Liver (tissue), 3 donors: ENCODE measurements around the gene NBPF26.
"Not testable (repeated sequence)": the region's sequence is repeated elsewhere in the genome, so short reads cannot be mapped to it uniquely, and the experiment has no call there.

ENCODE experiments used
- ATF3 ChIP-seq: IDR thresholded peaks from 2 replicates; pipeline ENCODE4 v1.6.1; 2016; ENCODE audit warnings: antibody characterized with exemption
- CTCF ChIP-seq: fragments of 150-350 bp; IDR thresholded peaks from 2 replicates; pipeline ENCODE4 v1.5.1; 2017; ENCODE audit warnings: improper control_type of control experiment, low read depth, low read length; ENCODE audit not compliant: missing input control
- HNF4A ChIP-seq, 2 donors: conservative IDR thresholded peaks; 2 replicates each; pipeline ENCODE4 v1.6.1; 2016; ENCODE audit warnings: antibody characterized with exemption in 2 of 2, mild to moderate bottlenecking in 2 of 2
- MAX ChIP-seq: IDR thresholded peaks from 2 replicates; pipeline ENCODE4 v1.6.1; 2016; ENCODE audit warnings: antibody characterized with exemption
- RAD21 ChIP-seq, 2 donors: IDR thresholded peaks; 2 replicates each; pipeline ENCODE4 v1.6.1; 2016; ENCODE audit warnings: antibody characterized with exemption in 2 of 2, mild to moderate bottlenecking in 2 of 2
- REST ChIP-seq: IDR thresholded peaks from 2 replicates; pipeline ENCODE4 v1.6.1; 2016; ENCODE audit warnings: antibody characterized with exemption, mild to moderate bottlenecking
- SP1 ChIP-seq: IDR thresholded peaks from 2 replicates; pipeline ENCODE4 v1.6.1; 2018; ENCODE audit warnings: antibody characterized with exemption, mild to moderate bottlenecking
- TAF1 ChIP-seq: conservative IDR thresholded peaks from 2 replicates; pipeline ENCODE4 v1.6.1; 2016; ENCODE audit warnings: antibody characterized with exemption, mild to moderate bottlenecking
- YY1 ChIP-seq: IDR thresholded peaks from 2 replicates; pipeline ENCODE4 v1.6.1; 2016; ENCODE audit warnings: antibody characterized with exemption, mild to moderate bottlenecking
- ZBTB33 ChIP-seq: IDR thresholded peaks from 2 replicates; pipeline ENCODE4 v1.6.1; 2016; ENCODE audit warnings: antibody characterized with exemption
- donor health status: healthy.
- donor health status: healthy.

GRCh38 chr1:120881934-120882333, 158.2 kb downstream of the NBPF26 start:
- not testable (repeated sequence) for TF ChIP-seq CTCF; SP1; REST; MAX; ZBTB33; TAF1; HNF4A (conservative IDR thresholded peaks at IDR 0.05); ATF3; RAD21 (IDR thresholded peaks at IDR 0.05); YY1
